Heart left ventricle (tissue), 13 donors: ENCODE results near the gene TBC1D32.

Experiments used
- CTCF ChIP-seq, 12 donors: fragments of 200-600 bp; sonication (generic) in 4 of 12; IDR thresholded peaks; one replicate each; pipeline versions ENCODE4 v1.5.0 to v1.8.0; 2018 to 2022; ENCODE audit warnings: antibody characterized with exemption in 12 of 12, mild to moderate bottlenecking in 5 of 12
- POLR2A ChIP-seq, 2 donors: fragments of 450-650 bp; IDR thresholded peaks; one replicate each; pipeline ENCODE4 v1.6.1; 2017; ENCODE audit warnings: antibody characterized with exemption in 2 of 2, mild to moderate bottlenecking in 2 of 2, moderate library complexity in 2 of 2
- donor health status: ischemic (EF 13 %, LVEDD 7.1; RV severe dilation, severe dysfunction).
- donor health status: DM: no; HTN: yes; CAD: no.
- donor health status: DM: no; HTN: no; CAD: no.
- donor health status: ischemic (EF 25% LVEDD 6.9; RV normal size, moderate dysfunction).
- donor health status: ischemic (EF 25% LVEDD 5.7; RV mildly dilated, moderate dysfunction).
- donor health status: ischemic (EF 35%, LVEDD 5.7; RV mildly dilated, moderate dysfunction).
- donor health status: nonischemic (EF 11% LVEDD 7.7; RV severe dilation, severe dysfunction).
- donor health status: DM: yes; HTN: yes; CAD: no.
- donor health status: PGD.
- donor health status: ischemic (EF 29% LVEDD 5.4; RV normal size, mild dysfunction).
- donor health status: nonischemic (EF 23%, LVEDD 6.1; RV moderate dilation, normal function).

GRCh38 chr6:121112356-121112755 lies 221.9 kb downstream of the TBC1D32 start:
- no peak for TF ChIP-seq CTCF (IDR thresholded peaks at IDR 0.05)
- no peak for TF ChIP-seq POLR2A (IDR thresholded peaks at IDR 0.05)
